Ishikawa (cell line): ENCODE measurements around the gene GGTLC2.

Experiments
- CEBPB ChIP-seq: IDR thresholded peaks from 2 replicates; pipeline ENCODE4 v1.6.1; 2012
- CREB1 ChIP-seq: IDR thresholded peaks from 2 replicates; pipeline ENCODE4 v1.6.1; 2012; ENCODE audit warnings: low read depth
- EGR1 ChIP-seq: IDR thresholded peaks from 2 replicates; pipeline ENCODE4 v1.6.1; 2012
- EP300 ChIP-seq: IDR thresholded peaks from 2 replicates; pipeline ENCODE4 v1.6.1; 2012; ENCODE audit warnings: borderline replicate concordance
- FOXM1 ChIP-seq: IDR thresholded peaks from 2 replicates; pipeline ENCODE4 v1.6.1; 2012; ENCODE audit warnings: low read depth, borderline replicate concordance
- MAX ChIP-seq: IDR thresholded peaks from 2 replicates; pipeline ENCODE4 v1.6.1; 2012
- NFIC ChIP-seq: IDR thresholded peaks from 2 replicates; pipeline ENCODE4 v1.6.1; 2012
- RAD21 ChIP-seq: IDR thresholded peaks from 2 replicates; pipeline ENCODE4 v1.6.1; 2012; ENCODE audit warnings: low read depth
- REST ChIP-seq: IDR thresholded peaks from 2 replicates; pipeline ENCODE4 v1.6.1; 2012; ENCODE audit warnings: low read depth, mild to moderate bottlenecking
- TAF1 ChIP-seq: IDR thresholded peaks from 2 replicates; pipeline ENCODE4 v1.6.1; 2012; ENCODE audit warnings: low read depth, mild to moderate bottlenecking
- TCF12 ChIP-seq: IDR thresholded peaks from 2 replicates; pipeline ENCODE4 v1.6.1; 2012; ENCODE audit warnings: low read depth
- TEAD4 ChIP-seq: IDR thresholded peaks from 2 replicates; pipeline ENCODE4 v1.6.1; 2012
- USF1 ChIP-seq: IDR thresholded peaks from 2 replicates; pipeline ENCODE4 v1.6.1; 2012
- YY1 ChIP-seq: IDR thresholded peaks from 2 replicates; pipeline ENCODE4 v1.6.1; 2012; ENCODE audit warnings: low read depth
- ZBTB7A ChIP-seq: IDR thresholded peaks from 2 replicates; pipeline ENCODE4 v1.6.1; 2012; ENCODE audit warnings: low read depth

The GGTLC2 gene

GRCh38 chr22:22636260-22636659 is 8.2 kb upstream of the GGTLC2 start:
- TF ChIP-seq RAD21, result peak; percentile 38

- TF ChIP-seq TEAD4, result peak; percentile 56
Observed at GRCh38 chr22:22645969-22646368, 1.6 kb downstream of the GGTLC2 start.

- TF ChIP-seq RAD21, result 0 out of 2 replicates have a peak, but pooled peaks have one; percentile 5
Observed at GRCh38 chr22:22647952-22648351, 3.5 kb downstream of the GGTLC2 start.

GRCh38 chr22:22655452-22656290 is 11.3 kb downstream of the GGTLC2 start:
- TF ChIP-seq NFIC (no peak), TCF12 (no peak), MAX (no peak)

- no peak for TF ChIP-seq ZBTB7A
- TF ChIP-seq EGR1, result no peak
- TF ChIP-seq EP300, result no peak
- no peak for TF ChIP-seq CREB1
- no peak for TF ChIP-seq RAD21
- TF ChIP-seq MAX, result no peak
- TF ChIP-seq TEAD4, result no peak
- TF ChIP-seq FOXM1, result no peak
- TF ChIP-seq USF1, result no peak
- no peak for TF ChIP-seq TCF12
- no peak for TF ChIP-seq YY1
- TF ChIP-seq REST, result no peak
- TF ChIP-seq CEBPB, result no peak
- no peak for TF ChIP-seq NFIC
- TF ChIP-seq TAF1, result no peak
Observed at GRCh38 chr22:22657712-22658111, 13.3 kb downstream of the GGTLC2 start.

GRCh38 chr22:22661275-22661674 is 16.9 kb downstream of the GGTLC2 start:
- TF ChIP-seq FOXM1 (no peak), ZBTB7A (no peak), USF1 (no peak), CREB1 (no peak)

- TF ChIP-seq EP300, result no peak
- no peak for TF ChIP-seq FOXM1
- TF ChIP-seq TAF1, result no peak
- no peak for TF ChIP-seq REST
- no peak for TF ChIP-seq RAD21
- TF ChIP-seq TEAD4, result no peak
- no peak for TF ChIP-seq TCF12
- TF ChIP-seq EGR1, result no peak
- TF ChIP-seq CEBPB, result no peak
- no peak for TF ChIP-seq MAX
- TF ChIP-seq CREB1, result no peak
- no peak for TF ChIP-seq NFIC
- TF ChIP-seq USF1, result no peak
- no peak for TF ChIP-seq ZBTB7A
- TF ChIP-seq YY1, result no peak
Observed at GRCh38 chr22:22662095-22662494, 17.7 kb downstream of the GGTLC2 start.
